ENCODE measurements around the gene GPR65. TPM values are rescaled to one million over a fixed set of nuclear protein-coding genes. Genes with fewer than 3 reads are reported as not detected.

The GPR65 gene
- polyA plus RNA-seq, 2 of the 4 experiments (the other 2 are of a cell fraction), result 0.03 TPM; not detected in 1

DNA sequence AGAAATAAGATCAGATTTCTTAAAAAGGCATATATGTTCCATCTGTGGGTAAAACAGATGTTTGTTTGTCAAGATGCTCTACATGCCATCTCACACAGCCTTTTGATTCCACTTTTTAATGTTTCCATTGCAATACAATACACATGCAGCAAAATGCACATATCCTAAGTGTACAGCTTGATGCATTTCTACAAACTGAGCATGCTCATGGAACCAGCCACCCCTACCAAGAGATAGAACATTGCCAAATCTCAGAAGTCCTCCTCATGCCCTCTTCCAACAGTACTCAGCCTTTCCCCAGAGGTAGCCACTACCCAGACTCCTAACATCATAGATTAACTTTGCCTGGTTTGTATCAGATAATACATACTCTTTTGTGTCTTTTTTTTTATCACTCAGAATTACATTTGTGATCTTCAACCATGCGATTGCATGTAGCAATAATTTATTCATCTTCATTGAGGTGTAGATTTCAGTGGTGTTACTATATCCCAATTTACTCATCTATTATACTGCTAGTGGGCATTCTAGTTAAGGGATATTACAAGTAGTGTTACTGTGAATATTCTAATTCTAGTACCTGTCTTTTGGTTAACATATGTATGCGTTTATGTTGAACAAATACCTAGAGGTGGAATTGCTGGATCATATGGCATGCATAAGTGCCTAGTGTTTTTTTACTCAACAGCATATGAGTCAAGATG, 3.3 kb downstream of the GPR65 start:
- ATAC-seq (no peak), DNase-seq (ENCODE audit: low read depth in 1 of 2, low spot score in 1 of 2) (no peak), FAIRE-seq (no peak)
- H3K27ac ChIP-seq, result no peak overlapping the region
- POLR2A ChIA-PET, result no interaction called here
- TF ChIP-seq CHD2 (IDR thresholded peaks at IDR 0.05; ENCODE audit: low read length, partially characterized antibody), result no peak
- TF ChIP-seq, protein P1, sequence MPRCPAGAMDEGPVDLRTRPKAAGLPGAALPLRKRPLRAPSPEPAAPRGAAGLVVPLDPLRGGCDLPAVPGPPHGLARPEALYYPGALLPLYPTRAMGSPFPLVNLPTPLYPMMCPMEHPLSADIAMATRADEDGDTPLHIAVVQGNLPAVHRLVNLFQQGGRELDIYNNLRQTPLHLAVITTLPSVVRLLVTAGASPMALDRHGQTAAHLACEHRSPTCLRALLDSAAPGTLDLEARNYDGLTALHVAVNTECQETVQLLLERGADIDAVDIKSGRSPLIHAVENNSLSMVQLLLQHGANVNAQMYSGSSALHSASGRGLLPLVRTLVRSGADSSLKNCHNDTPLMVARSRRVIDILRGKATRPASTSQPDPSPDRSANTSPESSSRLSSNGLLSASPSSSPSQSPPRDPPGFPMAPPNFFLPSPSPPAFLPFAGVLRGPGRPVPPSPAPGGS (IDR thresholded peaks at IDR 0.05), result no peak
- H3K9me3 ChIP-seq, result no peaks in the 10 kb centered on the region
- no peak overlapping the region for H3K4me2 ChIP-seq
- no peaks in the 10 kb centered on the region for H3K4me1 ChIP-seq
- CTCF ChIA-PET, result no interaction called here
- WGBS (ENCODE audit: missing lambda C conversion rate), result 85% methylated on average over 2 of the region's 2 CpGs
- H3K4me3 ChIP-seq, result no peak overlapping the region

GRCh38 chr14:88009486-88009885, 4.6 kb downstream of the GPR65 start:
- H3K9me3 ChIP-seq, result no peaks in the 10 kb centered on the region
- DNase-seq (ENCODE audit: low read depth in 1 of 2, low spot score in 1 of 2) (no peak), ATAC-seq (no peak), FAIRE-seq (no peak)
- 78% methylated on average over 1 of the region's 1 CpG for WGBS (ENCODE audit: missing lambda C conversion rate)
- H3K4me1 ChIP-seq, result no peaks in the 10 kb centered on the region
- ChIA-PET POLR2A (no interaction called here), CTCF (no interaction called here)
- H3K4me2 ChIP-seq, result no peak overlapping the region
- TF ChIP-seq MAZ (IDR thresholded peaks at IDR 0.05; ENCODE audit: borderline replicate concordance, low read depth, low read length) (no peak), POLR2AphosphoS2 (conservative IDR thresholded peaks at IDR 0.05; ENCODE audit: low read length) (no peak), NR3C1 (IDR thresholded peaks at IDR 0.05) (no peak), CEBPB (IDR thresholded peaks at IDR 0.05) (no peak), KDM5A (IDR thresholded peaks at IDR 0.05) (no peak), JUN (IDR thresholded peaks at IDR 0.05) (no peak), RCOR1 (IDR thresholded peaks at IDR 0.05; ENCODE audit: low read depth, low read length) (no peak)
- no peak overlapping the region for H3K27ac ChIP-seq
- H3K4me3 ChIP-seq, result no peak overlapping the region

DNA sequence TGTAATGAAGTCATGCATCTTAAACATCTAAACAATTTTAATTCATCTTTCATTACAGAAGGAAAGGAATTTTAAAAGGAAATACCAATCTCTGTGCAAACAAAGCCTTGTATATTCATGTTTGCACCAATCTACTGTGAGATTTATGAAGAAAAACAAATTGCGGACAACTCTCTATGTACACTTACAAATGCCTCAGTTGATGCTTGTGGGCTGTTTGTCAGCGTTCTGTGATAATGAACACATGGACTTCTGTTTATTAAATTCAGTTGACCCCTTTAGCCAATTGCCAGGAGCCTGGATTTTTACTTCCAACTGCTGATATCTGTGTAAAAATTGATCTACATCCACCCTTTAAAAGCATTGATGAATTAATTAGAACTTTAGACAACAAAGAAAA, 5.4 kb downstream of the GPR65 start:
- ChIA-PET POLR2A (no interaction called here), CTCF (no interaction called here)
- H3K4me2 ChIP-seq, result no peak overlapping the region
- DNase-seq (ENCODE audit: low read depth in 1 of 2, low spot score in 1 of 2) (no peak), FAIRE-seq (no peak), ATAC-seq (no peak)
- H3K4me3 ChIP-seq, result no peak overlapping the region
- no peaks in the 10 kb centered on the region for H3K4me1 ChIP-seq
- H3K9me3 ChIP-seq, result no peaks in the 10 kb centered on the region
- no peak overlapping the region for H3K27ac ChIP-seq
- TF ChIP-seq FOXS1 (CRISPR knock-in tag; IDR thresholded peaks at IDR 0.05), result no peak
- TF ChIP-seq GATA3 (IDR thresholded peaks at IDR 0.05; ENCODE audit: borderline replicate concordance), result peak; percentile 32; the same call in 1 of the 2 replicates
- 20% methylated on average over 2 of the region's 2 CpGs for WGBS (ENCODE audit: missing lambda C conversion rate)

- ATAC-seq (no peak), DNase-seq (ENCODE audit: low read depth in 1 of 2, low spot score in 1 of 2) (no peak), FAIRE-seq (peak; percentile 7)
- Histone ChIP-seq H3K4me2 (no peak overlapping the region), H3K27ac (no peak overlapping the region), H3K9me3 (no peaks in the 10 kb centered on the region), H3K4me3 (no peak overlapping the region), H3K4me1 (no peaks in the 10 kb centered on the region)
- WGBS (ENCODE audit: missing lambda C conversion rate), result 60% methylated on average over 5 of the region's 5 CpGs
- TF ChIP-seq HOXA7 (CRISPR knock-in tag; IDR thresholded peaks at IDR 0.05) (no peak), USF2 (IDR thresholded peaks at IDR 0.05) (no peak), ZC3H11A (IDR thresholded peaks at IDR 0.05) (no peak), POLR2A (IDR thresholded peaks at IDR 0.05; ENCODE audit: low read length) (no peak), ESRRA (IDR thresholded peaks at IDR 0.05; ENCODE audit: borderline replicate concordance, low read length) (no peak), PHF8 (IDR thresholded peaks at IDR 0.05; ENCODE audit: borderline replicate concordance, low read depth) (no peak), NR3C1 (IDR thresholded peaks at IDR 0.05) (no peak)
- TF ChIP-seq, protein P2, sequence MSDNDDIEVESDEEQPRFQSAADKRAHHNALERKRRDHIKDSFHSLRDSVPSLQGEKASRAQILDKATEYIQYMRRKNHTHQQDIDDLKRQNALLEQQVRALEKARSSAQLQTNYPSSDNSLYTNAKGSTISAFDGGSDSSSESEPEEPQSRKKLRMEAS (IDR thresholded peaks at IDR 0.05), result no peak
- TF ChIP-seq, protein P3, sequence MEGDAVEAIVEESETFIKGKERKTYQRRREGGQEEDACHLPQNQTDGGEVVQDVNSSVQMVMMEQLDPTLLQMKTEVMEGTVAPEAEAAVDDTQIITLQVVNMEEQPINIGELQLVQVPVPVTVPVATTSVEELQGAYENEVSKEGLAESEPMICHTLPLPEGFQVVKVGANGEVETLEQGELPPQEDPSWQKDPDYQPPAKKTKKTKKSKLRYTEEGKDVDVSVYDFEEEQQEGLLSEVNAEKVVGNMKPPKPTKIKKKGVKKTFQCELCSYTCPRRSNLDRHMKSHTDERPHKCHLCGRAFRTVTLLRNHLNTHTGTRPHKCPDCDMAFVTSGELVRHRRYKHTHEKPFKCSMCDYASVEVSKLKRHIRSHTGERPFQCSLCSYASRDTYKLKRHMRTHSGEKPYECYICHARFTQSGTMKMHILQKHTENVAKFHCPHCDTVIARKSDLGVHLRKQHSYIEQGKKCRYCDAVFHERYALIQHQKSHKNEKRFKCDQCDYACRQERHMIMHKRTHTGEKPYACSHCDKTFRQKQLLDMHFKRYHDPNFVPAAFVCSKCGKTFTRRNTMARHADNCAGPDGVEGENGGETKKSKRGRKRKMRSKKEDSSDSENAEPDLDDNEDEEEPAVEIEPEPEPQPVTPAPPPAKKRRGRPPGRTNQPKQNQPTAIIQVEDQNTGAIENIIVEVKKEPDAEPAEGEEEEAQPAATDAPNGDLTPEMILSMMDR (IDR thresholded peaks at IDR 0.05), result no peak
- CTCF ChIA-PET, result interaction anchor here (0.6 to 2.6 kb wide), 9 partner anchors 10 to 368 kb away, joined by 3 to 12 read pairs (median 5); partner anchors contain the start of gene GALC
- POLR2A ChIA-PET, result no interaction called here
These were observed 7.6 kb downstream of the GPR65 start for GRCh38 chr14:88012495-88012894.
